Thymus (tissue), 11 donors: ENCODE results near the gene SKAP2. TPM values are rescaled to one million over a fixed set of nuclear protein-coding genes. Genes with fewer than 3 reads are reported as not detected.

Experiments
- DNase-seq, 9 donors: peaks; one replicate each; pipeline ENCODE4 v3.0.0-alpha.2; 2013; ENCODE audit warnings: low spot score in 9 of 9, low read depth in 6 of 9, missing footprints in 1 of 9
- H3K27ac ChIP-seq, 2 donors: one replicate each; pipeline ENCODE4 v1.5.1; 2013; ENCODE audit warnings: control low read depth in 1 of 2, low read depth in 1 of 2, low read length in 1 of 2, mild to moderate bottlenecking in 1 of 2, moderate library complexity in 1 of 2
- H3K27me3 ChIP-seq, 2 donors: one replicate each; pipeline ENCODE4 v1.5.1; 2013; ENCODE audit warnings: low read length in 1 of 2; ENCODE audit not compliant: control insufficient read depth in 2 of 2, insufficient read depth in 1 of 2
- H3K36me3 ChIP-seq, 2 donors: one replicate each; pipeline ENCODE4 v1.5.1; 2013; ENCODE audit warnings: low read length in 1 of 2, mild to moderate bottlenecking in 1 of 2, moderate library complexity in 1 of 2; ENCODE audit not compliant: control insufficient read depth in 2 of 2, insufficient read depth in 2 of 2
- H3K4me1 ChIP-seq, 2 donors: one replicate each; pipeline ENCODE4 v1.5.1; 2013; ENCODE audit warnings: low read length in 2 of 2; ENCODE audit not compliant: control insufficient read depth in 2 of 2, insufficient read depth in 2 of 2
- H3K4me3 ChIP-seq, 2 donors: one replicate each; pipeline ENCODE4 v1.5.1; 2013; ENCODE audit warnings: low read length in 2 of 2, control low read depth in 1 of 2, mild to moderate bottlenecking in 1 of 2
- H3K9me3 ChIP-seq, 2 donors: one replicate each; pipeline ENCODE4 v1.5.1; 2013; ENCODE audit warnings: low read length in 1 of 2, mild to moderate bottlenecking in 1 of 2; ENCODE audit not compliant: control insufficient read depth in 2 of 2, insufficient read depth in 1 of 2
- WGBS: extraction: QIAGEN DNeasy Blood & Tissue Kit; methylation state at CpG from one replicate; pipeline ENCODE4 v1.1.7; 2013; 5-methylcytosine and 5-hydroxymethylcytosine counted together
- polyA plus RNA-seq: library from polyadenylated mRNA; stranded (reverse); fragments of 200-250 nt; gene quantifications from one replicate; pipeline ENCODE4 v1.2.3, GENCODE V29; 2013
- total RNA-seq: library from RNA; stranded (reverse); fragments of 120-200 nt; gene quantifications from one replicate; pipeline ENCODE4 v1.2.4, GENCODE V29; 2013
- donor health status: healthy.

Gene SKAP2
- total and polyA plus RNA-seq, 2 donors, result 9.8 to 10.6 TPM

- Histone ChIP-seq H3K4me1 (peaks cover 4 to 5% of the 10 kb centered on the region in 2 donors), H3K27me3 (peaks cover 11 to 32% of the 10 kb centered on the region in 2 donors)
- WGBS, result 93% methylated on average over 2 of the region's 2 CpGs
Measured at GRCh38 chr7:26860361-26860760, 4.0 kb downstream of the SKAP2 start.

GRCh38 chr7:26859720-26860119 lies 4.7 kb downstream of the SKAP2 start:
- no peak overlapping the region for H3K27ac ChIP-seq
- H3K36me3 ChIP-seq, result no peaks in the 10 kb centered on the region
- no peaks in the 10 kb centered on the region for H3K9me3 ChIP-seq
- H3K4me1 ChIP-seq, result peaks cover 3 to 4% of the 10 kb centered on the region in 2 donors
- H3K4me3 ChIP-seq, result no peak overlapping the region
- DNase-seq, result no peak
- H3K27me3 ChIP-seq, result peaks cover 11 to 34% of the 10 kb centered on the region in 2 donors

More at GRCh38 chr7:26860361-26860760, 4.0 kb downstream of the SKAP2 start:
- Histone ChIP-seq H3K9me3 (no peaks in the 10 kb centered on the region), H3K36me3 (no peaks in the 10 kb centered on the region), H3K4me3 (no peak overlapping the region), H3K27ac (no peak overlapping the region)
- no peak for DNase-seq

DNA sequence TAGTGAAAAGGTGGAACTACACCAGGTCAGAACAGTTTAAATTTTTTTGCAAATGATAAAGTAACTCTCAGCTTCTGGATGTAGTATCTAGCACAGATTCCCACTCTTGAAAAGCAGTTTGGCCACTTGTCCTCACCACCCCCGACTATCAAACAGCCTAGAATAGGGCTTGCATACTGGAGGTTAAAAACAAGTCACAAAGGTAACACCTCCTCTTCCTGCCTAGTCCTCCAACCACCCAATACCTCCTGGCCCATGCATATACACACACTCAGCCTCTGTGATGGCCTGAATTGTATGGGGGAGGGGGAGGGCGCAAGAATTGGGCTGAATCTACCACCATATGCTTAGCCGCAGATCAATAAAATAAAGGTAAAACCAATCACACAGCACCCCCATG lies 5.7 kb downstream of the SKAP2 start:
- Histone ChIP-seq H3K4me3 (no peak overlapping the region), H3K27ac (no peak overlapping the region), H3K9me3 (no peaks in the 10 kb centered on the region), H3K4me1 (peaks cover 2% of the 10 kb centered on the region in 2 donors), H3K27me3 (peaks cover 11 to 28% of the 10 kb centered on the region in 2 donors), H3K36me3 (no peaks in the 10 kb centered on the region)
- DNase-seq, result no peak
- WGBS, result 74% methylated on average over 3 of the region's 3 CpGs

DNA sequence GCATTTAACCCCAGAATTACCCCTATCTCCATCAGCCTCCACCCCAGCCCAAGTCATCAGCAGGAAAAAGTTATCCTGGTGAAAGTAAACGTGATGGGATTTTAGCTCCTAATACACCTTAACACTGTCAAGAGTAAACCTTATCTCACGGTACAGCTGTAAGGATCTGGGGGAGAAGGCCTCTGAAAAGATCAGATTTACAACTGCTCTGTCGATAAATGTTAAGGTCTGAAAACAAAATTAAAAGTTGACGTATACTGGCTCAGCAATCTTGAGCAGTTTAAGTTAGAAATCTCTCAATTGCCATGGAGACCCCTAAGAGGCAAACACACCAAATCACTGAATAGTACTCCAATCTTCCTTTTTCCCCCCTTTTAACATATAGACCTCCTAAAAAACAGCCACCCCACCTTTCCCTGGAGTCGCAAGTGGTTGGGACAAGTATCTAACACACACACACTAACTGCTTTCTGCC lies 6.1 kb downstream of the SKAP2 start:
- Histone ChIP-seq H3K36me3 (no peaks in the 10 kb centered on the region), H3K27ac (no peak overlapping the region), H3K9me3 (no peaks in the 10 kb centered on the region), H3K4me1 (no peaks in the 10 kb centered on the region), H3K4me3 (no peak overlapping the region), H3K27me3 (peaks cover 11 to 28% of the 10 kb centered on the region in 2 donors)
- WGBS, result 53% methylated on average over 5 of the region's 5 CpGs
- DNase-seq, result no peak

GRCh38 chr7:26857506-26858240 lies 6.7 kb downstream of the SKAP2 start:
- Histone ChIP-seq H3K27ac (no peak overlapping the region), H3K4me1 (no peaks in the 10 kb centered on the region), H3K36me3 (no peaks in the 10 kb centered on the region), H3K9me3 (no peaks in the 10 kb centered on the region), H3K4me3 (peak overlapping the region in 1 of 2 donors; percentile 16), H3K27me3 (peaks cover 11 to 28% of the 10 kb centered on the region in 2 donors)
- WGBS, result 14% methylated on average over 34 of the region's 34 CpGs
- peak in 1 of 9 donors; percentile 35 for DNase-seq

GRCh38 chr7:26857170-26857505 lies 7.3 kb downstream of the SKAP2 start:
- WGBS, result 7% methylated on average over 4 of the region's 4 CpGs
- no peaks in the 10 kb centered on the region for H3K36me3 ChIP-seq
- H3K4me1 ChIP-seq, result no peaks in the 10 kb centered on the region
- no peak for DNase-seq
- H3K27ac ChIP-seq, result no peak overlapping the region
- H3K4me3 ChIP-seq, result peak overlapping the region in 1 of 2 donors; percentile 16
- no peaks in the 10 kb centered on the region for H3K9me3 ChIP-seq
- peaks cover 11 to 28% of the 10 kb centered on the region in 2 donors for H3K27me3 ChIP-seq

GRCh38 chr7:26856176-26856985 lies 8.0 kb downstream of the SKAP2 start:
- H3K36me3 ChIP-seq, result no peaks in the 10 kb centered on the region
- no peaks in the 10 kb centered on the region for H3K4me1 ChIP-seq
- no peak overlapping the region for H3K27ac ChIP-seq
- no peak overlapping the region for H3K4me3 ChIP-seq
- no peaks in the 10 kb centered on the region for H3K9me3 ChIP-seq
- 45% methylated on average over 3 of the region's 3 CpGs for WGBS
- H3K27me3 ChIP-seq, result peaks cover 11 to 28% of the 10 kb centered on the region in 2 donors
- no peak for DNase-seq

DNA sequence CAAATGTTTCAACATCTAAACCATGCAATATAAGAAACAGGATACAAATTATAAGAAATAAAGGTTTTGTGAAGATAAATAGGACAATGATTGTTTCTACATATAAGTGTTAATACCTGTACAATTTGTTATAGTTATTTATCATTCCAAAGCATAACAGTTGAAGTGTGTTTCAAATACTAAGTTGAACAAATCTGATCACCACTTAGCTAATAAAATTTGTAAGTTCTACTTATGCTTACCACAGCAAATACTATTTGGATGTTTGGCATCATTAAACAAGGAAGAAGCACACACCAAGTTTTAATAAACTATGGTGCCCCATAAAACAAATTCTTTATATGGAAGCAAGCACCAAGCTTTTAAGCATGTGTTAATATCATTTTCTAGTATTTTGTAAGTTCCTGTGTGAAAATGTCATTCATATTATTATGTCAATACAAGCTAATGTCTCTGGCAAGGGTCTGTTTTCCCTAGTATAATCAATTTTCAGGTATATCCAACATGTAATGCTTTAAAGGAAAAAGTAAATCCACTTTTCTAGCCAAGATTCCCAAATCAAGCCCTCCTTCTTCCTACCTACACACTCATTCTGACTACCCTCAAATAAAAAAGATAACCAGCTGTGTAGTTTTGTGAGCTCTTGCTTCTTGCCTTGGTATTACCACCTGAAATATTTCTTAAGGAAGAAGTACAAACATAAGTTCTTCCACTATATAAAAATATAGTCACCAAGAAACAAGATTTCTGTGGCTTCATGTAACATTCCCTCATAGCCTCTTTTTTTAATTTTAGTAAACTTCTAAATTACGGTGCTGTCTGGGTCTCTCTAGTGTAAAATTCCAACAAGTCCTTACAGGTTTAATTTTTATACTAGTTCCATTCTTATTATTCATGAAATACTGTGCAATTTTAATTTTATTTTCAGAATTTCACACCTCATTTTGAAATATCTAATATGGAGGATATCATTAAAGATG lies 9.2 kb downstream of the SKAP2 start:
- no peak overlapping the region for H3K4me3 ChIP-seq
- DNase-seq, result no peak
- H3K36me3 ChIP-seq, result no peaks in the 10 kb centered on the region
- H3K4me1 ChIP-seq, result no peaks in the 10 kb centered on the region
- no peak overlapping the region for H3K27ac ChIP-seq
- 92% methylated on average over 1 of the region's 1 CpG for WGBS
- H3K9me3 ChIP-seq, result no peaks in the 10 kb centered on the region
- H3K27me3 ChIP-seq, result peaks cover 11 to 28% of the 10 kb centered on the region in 2 donors
